Erythroblast (primary cell): ENCODE data around the gene BUD23.
"Not testable (repeated sequence)": the region's sequence is repeated elsewhere in the genome, so short reads cannot be mapped to it uniquely, and the experiment has no call there.

Experiments
- DNase-seq, 2 experiments: peaks; one replicate each; lab custom pipeline; 2025; lab: John Stamatoyannopoulos, UW
- GATA1 ChIP-seq: IDR thresholded peaks from 2 replicates; pipeline ENCODE4 v1.6.1; 2011; ENCODE audit warnings: low read depth, mild to moderate bottlenecking, control low read depth, low read length, moderate library complexity
- POLR2A ChIP-seq: IDR thresholded peaks from 2 replicates; pipeline ENCODE4 v1.6.1; 2011; ENCODE audit warnings: mild to moderate bottlenecking, low read length

The BUD23 gene

GRCh38 chr7:73701357-73701995 is 18.1 kb downstream of the BUD23 start:
- peak; percentile 55 to 68 for DNase-seq

DNA sequence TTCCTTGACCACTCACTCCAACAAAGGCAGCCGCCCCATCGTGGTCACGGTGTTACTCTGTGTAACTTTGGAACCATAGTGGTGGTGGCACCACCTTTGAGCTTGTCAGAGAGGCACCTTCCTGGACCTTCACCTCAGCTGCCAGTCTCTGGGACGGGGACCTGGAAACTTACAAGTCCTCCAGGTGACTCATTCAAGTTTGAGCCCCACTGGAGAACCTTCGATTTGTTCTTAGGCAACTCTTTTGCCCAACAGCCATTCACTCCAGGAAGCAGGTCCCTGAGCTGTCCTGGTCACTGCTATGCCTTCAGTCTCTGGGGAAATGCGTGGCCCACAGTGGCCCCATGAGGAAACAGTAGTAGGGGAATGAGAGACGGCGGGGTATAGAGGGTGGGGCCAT is 18.8 kb downstream of the BUD23 start:
- TF ChIP-seq GATA1 = no peak
- no peak for TF ChIP-seq POLR2A
- no peak for DNase-seq

More at GRCh38 chr7:73701357-73701995, 18.1 kb downstream of the BUD23 start:
- TF ChIP-seq GATA1 (no peak), POLR2A (no peak)

DNA sequence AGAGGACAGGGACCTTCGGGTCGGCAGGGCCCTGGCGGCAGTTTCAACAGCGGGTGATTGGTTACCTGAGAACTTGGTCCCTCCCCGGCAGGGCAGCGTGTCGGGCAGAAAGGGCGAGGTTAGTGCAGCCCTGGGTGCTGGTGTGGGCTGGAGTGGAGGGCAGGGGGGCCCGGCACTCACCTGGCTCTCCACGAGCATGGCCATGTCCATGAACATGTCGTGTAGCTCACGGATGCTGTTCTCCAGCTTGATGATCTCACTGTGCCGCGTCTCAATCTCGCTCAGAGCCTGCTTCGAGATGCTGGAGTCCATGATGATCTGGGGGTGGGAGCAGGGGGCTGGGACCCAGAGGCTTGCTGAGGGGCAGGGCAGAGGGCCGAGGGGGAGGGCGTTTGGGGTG is 19.3 kb downstream of the BUD23 start:
- DNase-seq = no peak
- TF ChIP-seq POLR2A (no peak), GATA1 (no peak)

DNA sequence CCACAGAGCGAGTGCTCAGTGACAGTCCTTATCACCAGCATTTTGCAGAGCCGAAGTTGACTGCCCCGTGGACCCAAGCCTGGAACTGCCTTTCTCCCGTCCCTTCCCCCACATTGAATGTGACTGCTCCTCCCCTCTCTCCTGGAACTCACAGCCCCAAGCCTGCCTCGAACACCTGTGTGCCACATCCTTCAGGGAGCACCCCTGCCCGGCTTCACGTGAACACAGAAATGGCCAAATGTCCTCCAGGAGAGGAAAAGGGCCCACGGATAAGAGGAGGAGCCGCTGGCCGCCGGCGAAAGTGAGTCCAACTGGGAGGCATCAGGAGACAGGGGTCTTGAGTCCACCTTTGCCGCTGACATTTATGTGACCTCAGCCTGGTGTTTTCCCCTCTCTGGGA is 19.8 kb downstream of the BUD23 start:
- TF ChIP-seq POLR2A (no peak), GATA1 (no peak)
- DNase-seq = no peak

DNA sequence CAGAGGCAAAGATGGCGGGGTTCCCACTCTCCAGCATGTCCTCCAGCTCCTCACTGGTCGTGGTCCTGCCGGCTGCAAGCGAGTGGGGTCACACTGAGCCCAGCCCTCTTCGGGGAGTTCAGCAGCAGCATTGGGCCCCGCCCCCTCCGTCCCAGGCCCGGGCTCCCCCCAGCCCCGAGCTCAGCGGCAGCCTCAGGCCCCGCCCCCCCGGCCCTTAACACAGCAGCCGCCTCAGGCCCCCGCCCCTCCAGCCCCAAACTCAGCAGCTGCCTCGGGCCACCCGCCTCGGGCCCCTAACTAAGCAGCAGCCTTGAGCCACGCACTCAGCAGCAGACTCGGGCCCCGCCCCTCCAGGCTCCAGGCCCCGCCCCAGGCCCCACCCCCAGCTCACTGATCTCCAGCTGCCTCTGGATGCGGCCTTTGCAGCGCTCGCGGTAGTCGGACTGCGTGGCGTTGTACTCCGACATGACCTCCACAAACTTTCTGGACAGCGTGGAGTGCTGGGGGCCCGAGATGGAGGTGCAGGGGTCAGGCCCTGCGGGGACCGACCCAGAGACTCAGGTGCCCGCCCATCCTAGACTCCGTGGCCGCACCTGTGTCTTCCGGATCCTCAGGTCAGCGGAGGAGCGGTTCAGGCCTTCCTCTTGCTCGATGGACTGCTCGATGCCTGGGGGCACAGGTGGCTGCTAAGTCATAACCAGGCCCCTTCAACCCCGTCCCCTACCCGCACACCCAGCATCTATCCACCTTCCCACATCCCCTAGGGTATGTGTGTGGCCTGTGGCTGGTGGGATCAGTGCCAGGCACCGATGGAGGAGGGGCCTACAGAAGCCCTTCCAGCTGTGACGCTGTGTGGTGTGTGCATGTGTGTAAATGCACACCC is 20.6 kb downstream of the BUD23 start:
- DNase-seq = peak; percentile 70 to 83
- TF ChIP-seq POLR2A = no peak
- TF ChIP-seq GATA1 = no peak

GRCh38 chr7:73704640-73705550 is 21.5 kb downstream of the BUD23 start:
- DNase-seq = no peak
- TF ChIP-seq GATA1 (no peak), POLR2A (no peak)

DNA sequence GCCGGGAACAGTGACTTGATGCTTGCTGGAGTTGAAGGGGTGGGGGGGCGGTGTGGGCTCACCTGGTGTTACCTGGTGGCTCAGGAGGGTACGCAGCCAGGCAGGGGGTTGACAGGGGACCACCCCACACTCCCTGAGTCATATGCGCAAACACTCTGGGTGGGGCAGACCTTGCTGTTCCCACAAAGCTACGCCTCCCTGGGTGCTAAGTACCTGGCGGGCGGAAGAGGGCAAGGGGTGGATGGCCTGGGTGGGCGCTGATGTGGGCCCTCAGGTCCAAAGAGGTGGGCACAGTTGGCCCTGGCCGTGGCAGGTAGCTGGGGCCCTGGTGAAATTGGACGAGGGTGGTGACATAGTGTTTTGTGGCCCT is 22.1 kb downstream of the BUD23 start:
- DNase-seq = no peak
- no peak for TF ChIP-seq GATA1
- TF ChIP-seq POLR2A = no peak

GRCh38 chr7:73706126-73707044 is 23.0 kb downstream of the BUD23 start:
- TF ChIP-seq GATA1 = no peak
- no peak for TF ChIP-seq POLR2A
- peak; percentile 26 to 70 for DNase-seq

- TF ChIP-seq POLR2A = no peak
- no peak for TF ChIP-seq GATA1
- no peak for DNase-seq
Measured at GRCh38 chr7:73707045-73707631, 23.7 kb downstream of the BUD23 start.

- no peak for TF ChIP-seq POLR2A
- no peak for TF ChIP-seq GATA1
- DNase-seq = no peak
Measured at GRCh38 chr7:73708961-73709549, 25.7 kb downstream of the BUD23 start.

- no peak for TF ChIP-seq POLR2A
- TF ChIP-seq GATA1 = no peak
- DNase-seq = no peak
Measured at GRCh38 chr7:73712773-73713172, 29.4 kb downstream of the BUD23 start.

DNA sequence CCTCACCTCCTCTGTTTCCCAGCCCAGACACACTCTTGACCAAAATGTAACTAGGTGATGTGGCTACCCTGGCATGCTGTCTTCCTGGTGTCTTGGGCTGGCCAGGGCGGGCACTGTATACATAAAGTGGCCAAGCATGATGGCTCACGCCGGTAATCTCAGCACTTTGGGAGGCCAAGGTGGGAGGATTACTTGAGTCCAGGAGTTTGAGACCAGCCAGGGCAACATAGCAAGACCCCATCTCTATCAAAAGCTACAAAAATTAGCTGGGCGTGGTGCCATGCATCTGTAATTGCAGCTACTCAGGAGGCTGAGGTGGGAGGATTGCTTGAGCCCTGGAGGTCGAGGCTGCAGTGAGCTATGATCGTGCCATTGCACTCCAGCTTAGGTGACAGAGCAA is 29.9 kb downstream of the BUD23 start:
- DNase-seq = not testable (repeated sequence)
